SW480 (cell line): ENCODE measurements around the gene KRT222.

Experiments used
- DNase-seq: peaks from one replicate; pipeline ENCODE4 v3.0.0-alpha.2; 2016; ENCODE audit warnings: low spot score

Gene KRT222

DNA sequence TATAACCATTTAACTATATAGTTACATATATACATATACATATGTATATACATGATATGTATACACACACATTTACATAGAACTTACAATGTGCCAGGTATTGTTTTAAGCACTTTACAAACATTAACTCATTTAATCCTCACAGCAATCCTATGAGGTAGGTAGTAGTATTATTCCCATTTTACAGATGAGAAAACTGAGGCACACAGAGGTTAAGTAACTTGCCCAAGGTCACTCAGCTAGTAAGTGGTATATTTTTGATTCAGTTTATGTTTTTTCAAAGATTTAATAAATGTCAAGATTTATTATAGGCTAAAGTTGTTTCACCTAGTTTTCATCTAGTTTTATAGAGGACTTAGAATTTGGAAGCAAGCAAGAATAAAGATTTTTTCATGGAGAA is 6.6 kb downstream of the KRT222 start:
- DNase-seq: no peak

- DNase-seq: no peak
Observed at GRCh38 chr17:40651939-40652338, 13.0 kb downstream of the KRT222 start.

GRCh38 chr17:40648384-40648968 is 16.5 kb downstream of the KRT222 start:
- peak; percentile 36 for DNase-seq

- peak; percentile 78 for DNase-seq
Observed at GRCh38 chr17:40647624-40648383, 17.2 kb downstream of the KRT222 start, which contains the start of gene SMARCE1. SMARCE1 (minus strand) TSS chr17:40647818; CDS start chr17:40645802, 2,016 bp downstream.

GRCh38 chr17:40646791-40647623 is 18.0 kb downstream of the KRT222 start:
- peak; percentile 32 for DNase-seq

DNA sequence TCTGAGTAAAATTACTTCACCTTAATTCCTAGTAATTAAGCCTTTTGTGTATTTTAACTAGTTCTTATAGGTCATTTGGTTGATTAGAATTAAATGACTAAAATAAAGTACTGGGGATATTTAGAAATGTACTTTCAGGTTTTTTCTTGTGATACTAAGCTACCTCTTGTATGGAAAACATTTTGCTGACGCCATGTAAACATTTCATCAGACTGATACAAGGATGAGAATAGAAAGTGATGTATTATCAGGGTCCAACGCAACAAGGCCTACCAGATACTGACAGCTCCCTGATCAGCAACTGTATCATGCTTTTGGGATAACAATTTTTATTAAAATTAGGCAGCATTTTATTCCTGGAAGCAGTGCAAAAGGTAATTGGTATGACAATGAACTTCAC is 19.0 kb downstream of the KRT222 start:
- no peak for DNase-seq

- DNase-seq: no peak
Observed at GRCh38 chr17:40645291-40645690, 19.7 kb downstream of the KRT222 start.

GRCh38 chr17:40637931-40638330 is 27.0 kb downstream of the KRT222 start:
- DNase-seq: no peak

DNA sequence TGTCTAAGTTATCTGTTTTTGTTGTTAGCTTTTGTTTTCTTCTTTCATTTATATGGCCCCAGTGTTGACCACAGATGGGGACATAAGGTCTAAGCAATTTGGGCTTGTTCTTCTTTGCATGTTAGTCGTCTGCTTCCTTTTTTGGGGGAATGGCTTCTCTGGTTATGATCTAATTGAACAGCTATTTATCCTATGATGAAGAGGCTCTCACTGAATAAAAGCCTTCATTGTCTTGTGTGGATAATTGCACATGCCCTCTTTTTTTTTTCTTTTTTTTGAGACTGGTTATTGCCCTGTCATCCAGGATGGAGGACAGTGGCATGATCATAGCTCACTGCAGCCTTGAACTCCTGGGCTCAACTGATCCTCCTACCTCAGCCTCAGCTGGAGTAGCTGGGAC is 31.1 kb downstream of the KRT222 start:
- peak; percentile 33 for DNase-seq

- no peak for DNase-seq
Observed at GRCh38 chr17:40632216-40632615, 32.8 kb downstream of the KRT222 start.

GRCh38 chr17:40629842-40630241 is 35.1 kb downstream of the KRT222 start:
- DNase-seq: no peak

DNA sequence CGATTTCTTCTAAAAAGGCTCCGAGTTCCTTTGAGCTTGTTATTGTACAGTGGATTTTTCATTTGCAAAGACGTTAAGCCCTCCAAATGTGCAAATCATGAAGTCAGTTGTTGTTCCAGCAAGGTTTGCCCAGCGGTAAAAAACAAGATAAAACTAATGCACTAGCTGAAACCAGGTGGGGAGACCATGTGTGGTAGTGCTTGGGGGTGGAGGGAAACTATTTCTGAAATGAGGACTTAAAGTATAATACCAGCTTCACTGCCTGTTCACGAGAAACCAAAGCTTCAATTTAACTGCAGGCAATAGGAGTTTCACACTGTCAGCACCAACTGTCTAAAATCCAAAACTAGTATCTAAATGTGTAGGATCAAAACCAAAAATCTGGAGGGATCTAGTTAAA is 39.7 kb downstream of the KRT222 start:
- DNase-seq: no peak

DNA sequence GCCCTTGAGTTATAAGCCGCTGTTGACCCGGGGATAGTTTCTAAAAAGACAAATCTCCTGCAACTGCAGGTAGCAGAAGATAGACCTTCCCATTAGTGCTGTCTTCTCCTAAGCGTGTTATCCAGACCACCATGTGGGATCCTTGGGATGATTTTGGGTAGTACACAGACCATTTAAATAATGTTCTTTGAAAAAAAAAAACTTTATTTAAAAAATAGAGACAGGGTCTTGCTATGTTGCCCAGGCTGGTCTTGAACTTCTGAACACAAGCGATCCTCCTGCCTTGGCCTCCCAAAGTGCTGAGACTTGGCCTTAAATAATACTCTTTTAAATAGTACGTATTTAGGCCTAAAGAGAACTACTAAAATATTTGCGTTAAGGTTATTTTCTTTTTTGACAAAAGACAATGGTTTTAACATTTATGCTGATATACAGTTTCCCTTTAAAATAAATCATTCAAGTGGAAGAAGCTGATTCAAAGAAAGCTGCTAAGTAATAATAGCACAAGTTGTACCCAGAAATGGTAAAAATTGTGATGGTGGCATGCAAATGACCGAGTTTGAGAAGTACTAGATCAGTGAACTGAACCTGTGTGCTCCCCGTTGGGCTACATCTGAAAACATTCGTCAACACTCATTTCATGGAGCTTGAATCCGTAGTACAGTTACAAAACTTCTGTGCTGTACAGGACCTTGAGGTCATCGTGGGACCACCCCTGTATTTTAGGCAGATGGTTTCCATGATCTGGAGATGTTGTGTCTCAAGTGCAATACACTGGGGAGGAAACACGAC is 41.4 kb downstream of the KRT222 start:
- no peak for DNase-seq

DNA sequence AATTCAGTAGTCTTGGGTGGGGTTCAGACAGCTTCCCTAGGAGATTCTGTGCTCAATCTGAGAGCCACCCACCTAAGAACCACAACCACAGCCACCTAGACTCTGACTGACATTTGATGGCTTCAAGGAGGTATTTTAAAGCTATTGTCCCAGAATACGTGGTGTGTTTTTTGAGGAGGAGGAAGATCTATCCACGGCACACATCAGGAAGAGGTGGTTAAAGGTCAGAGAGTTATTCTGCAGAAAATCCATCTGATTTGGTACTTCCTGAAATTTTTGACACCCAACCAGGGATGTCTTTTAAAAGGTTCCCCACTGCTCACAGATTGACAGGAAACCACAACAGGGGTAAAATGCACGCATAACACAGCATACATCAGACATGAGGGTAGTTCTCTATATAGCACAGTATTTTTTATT is 42.5 kb downstream of the KRT222 start:
- no peak for DNase-seq

DNA sequence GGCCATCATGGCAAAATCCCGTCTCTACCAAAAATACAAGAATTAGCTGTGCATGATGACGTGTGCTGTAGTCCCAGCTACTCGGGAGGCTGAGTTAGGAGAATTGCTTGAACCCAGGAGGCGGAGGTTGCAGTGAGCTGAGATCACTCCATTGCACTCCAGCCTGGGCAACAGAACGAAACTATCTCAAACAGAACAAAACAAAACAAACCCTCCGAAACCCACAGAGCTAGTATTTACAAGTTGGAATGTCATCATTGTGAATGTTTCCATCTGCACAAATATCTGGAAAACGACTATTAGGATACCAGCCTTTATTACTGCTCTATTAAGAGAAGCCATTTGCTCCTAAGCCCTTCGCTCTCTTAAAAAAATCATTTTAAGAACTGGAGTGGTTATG is 43.4 kb downstream of the KRT222 start:
- no peak for DNase-seq

DNA sequence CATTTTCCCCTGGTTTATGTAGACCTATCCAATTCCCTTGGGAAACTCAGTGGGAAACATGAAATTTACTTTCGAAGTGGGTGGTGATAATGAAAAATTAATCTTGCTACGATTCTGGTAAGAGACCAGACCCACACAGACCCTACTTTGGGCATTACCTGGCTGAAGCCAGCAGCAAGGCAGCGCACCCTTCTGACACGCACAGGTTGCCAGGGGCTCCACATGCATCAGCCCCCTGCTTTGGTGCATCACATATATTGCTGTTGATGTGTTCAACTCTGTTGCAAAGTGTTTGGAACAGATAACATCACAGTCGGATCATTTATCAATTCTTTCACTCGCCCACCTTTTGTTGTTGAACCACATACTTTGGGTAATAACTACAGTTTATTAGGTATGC is 44.0 kb downstream of the KRT222 start:
- no peak for DNase-seq

DNA sequence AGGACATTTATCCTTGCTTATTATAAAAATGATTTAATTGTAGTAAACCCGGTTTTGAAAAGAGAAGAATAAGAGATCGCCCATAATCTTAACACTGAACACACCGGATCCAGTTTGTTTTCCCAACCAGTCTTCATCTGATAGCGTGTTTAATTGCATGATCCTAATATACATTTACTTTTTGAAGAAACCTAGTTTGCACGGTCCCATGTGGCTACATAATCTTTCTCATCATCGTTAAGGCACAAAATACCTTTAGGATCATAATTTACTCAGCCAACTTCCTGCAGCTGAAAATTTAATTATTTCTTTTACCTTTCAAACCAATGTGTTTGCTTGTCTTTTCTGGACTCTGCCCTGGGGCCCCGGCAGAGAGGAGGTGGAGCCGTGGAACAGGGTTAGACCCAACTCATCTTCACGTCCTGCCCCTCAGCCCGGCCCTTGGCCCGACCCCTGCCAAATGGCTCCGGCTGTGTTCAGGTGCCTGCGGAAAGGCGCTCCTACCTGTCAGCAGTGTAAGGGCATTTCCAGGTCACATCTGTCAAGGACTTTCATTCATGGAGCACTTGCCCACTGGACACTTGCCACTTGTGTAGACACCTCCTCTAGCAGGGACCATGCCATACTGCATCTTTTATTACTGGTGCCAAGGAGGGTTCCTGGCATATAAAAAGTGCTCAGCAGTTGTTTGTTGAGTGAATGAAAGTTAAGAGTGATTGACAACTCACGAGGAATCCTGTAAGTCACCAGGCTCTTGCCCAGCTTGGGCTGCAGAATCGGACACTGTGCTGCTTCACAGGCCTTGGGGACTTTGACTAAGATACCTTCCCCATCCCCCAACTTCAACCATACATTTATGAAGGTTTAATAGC is 46.0 kb downstream of the KRT222 start:
- DNase-seq: no peak

GRCh38 chr17:40617678-40618240 is 47.2 kb downstream of the KRT222 start:
- DNase-seq: no peak

GRCh38 chr17:40616592-40616991 is 48.4 kb downstream of the KRT222 start:
- no peak for DNase-seq

GRCh38 chr17:40615841-40616476 is 49.0 kb downstream of the KRT222 start:
- no peak for DNase-seq
